H9 (cell line): ENCODE data around the gene PRUNE1. TPM values are rescaled to one million over a fixed set of nuclear protein-coding genes. Genes with fewer than 3 reads are reported as not detected.

Source experiments
- DNase-seq: peaks from one replicate; pipeline ENCODE4 v3.0.0-alpha.2; 2017
- H2AFZ ChIP-seq: one replicate; pipeline ENCODE4 v1.6.1; 2013; ENCODE audit warnings: mild to moderate bottlenecking, low read length, control low read depth, moderate library complexity
- H2AK5ac ChIP-seq: 2 replicates; pipeline ENCODE4 v1.6.1; 2013; ENCODE audit warnings: low read length, control low read depth, mixed read lengths; ENCODE audit not compliant: insufficient read length
- H2BK120ac ChIP-seq: one replicate; pipeline ENCODE4 v1.6.1; 2013; ENCODE audit warnings: low read depth, mild to moderate bottlenecking, low read length, control low read depth, inconsistent platforms; ENCODE audit not compliant: poor library complexity, severe bottlenecking
- H2BK12ac ChIP-seq: 2 replicates; pipeline ENCODE4 v1.6.1; 2013; ENCODE audit warnings: low read length, control low read depth, mixed read lengths, low read depth; ENCODE audit not compliant: insufficient read length
- H2BK15ac ChIP-seq: 2 replicates; pipeline ENCODE4 v1.6.1; 2013; ENCODE audit warnings: low read depth, low read length, control low read depth
- H2BK20ac ChIP-seq: one replicate; pipeline ENCODE4 v1.6.1; 2013; ENCODE audit warnings: low read depth, mild to moderate bottlenecking, low read length, control low read depth, inconsistent platforms; ENCODE audit not compliant: poor library complexity, severe bottlenecking
- H2BK5ac ChIP-seq: 2 replicates; pipeline ENCODE4 v1.6.1; 2013; ENCODE audit warnings: low read length, control low read depth, mixed read lengths; ENCODE audit not compliant: insufficient read length
- H3K14ac ChIP-seq: 2 replicates; pipeline ENCODE4 v1.6.1; 2013; ENCODE audit warnings: low read length, control low read depth; ENCODE audit not compliant: insufficient read depth
- H3K18ac ChIP-seq: 2 replicates; pipeline ENCODE4 v1.6.1; 2013; ENCODE audit warnings: low read depth, mild to moderate bottlenecking, mixed read lengths, low read length, control low read depth; ENCODE audit not compliant: insufficient read length
- H3K23ac ChIP-seq: 2 replicates; pipeline ENCODE4 v1.6.1; 2013; ENCODE audit warnings: low read length, control low read depth, mixed read lengths, low read depth; ENCODE audit not compliant: insufficient read length
- H3K23me2 ChIP-seq: 2 replicates; pipeline ENCODE4 v1.6.1; 2013; ENCODE audit warnings: low read depth, mild to moderate bottlenecking, mixed read lengths, low read length, control low read depth; ENCODE audit not compliant: insufficient read length, poor library complexity, severe bottlenecking
- H3K27ac ChIP-seq: 2 replicates; pipeline ENCODE4 v1.5.1; 2013; ENCODE audit warnings: low read length, control low read depth, mixed read lengths, low read depth; ENCODE audit not compliant: insufficient read length
- H3K27me3 ChIP-seq: 2 replicates; pipeline ENCODE4 v1.6.1; 2013; ENCODE audit warnings: low read length, control low read depth, inconsistent platforms; ENCODE audit not compliant: insufficient read depth
- H3K4ac ChIP-seq: 2 replicates; pipeline ENCODE4 v1.6.1; 2013; ENCODE audit warnings: low read depth, mild to moderate bottlenecking, control low read depth, inconsistent platforms, low read length, moderate library complexity
- H3K4me1 ChIP-seq: 2 replicates; pipeline ENCODE4 v1.6.1; 2013; ENCODE audit warnings: low read length, control low read depth, inconsistent platforms; ENCODE audit not compliant: insufficient read depth
- H3K4me2 ChIP-seq: 2 replicates; pipeline ENCODE4 v1.6.1; 2013; ENCODE audit warnings: low read length, control low read depth, mixed read lengths; ENCODE audit not compliant: insufficient read length, insufficient read depth
- H3K56ac ChIP-seq: 2 replicates; pipeline ENCODE4 v1.6.1; 2013; ENCODE audit warnings: low read depth, mild to moderate bottlenecking, mixed read lengths, low read length, control low read depth; ENCODE audit not compliant: insufficient read length
- H3K79me1 ChIP-seq: 2 replicates; pipeline ENCODE4 v1.6.1; 2013; ENCODE audit warnings: low read depth, mild to moderate bottlenecking, moderate library complexity, low read length, control low read depth, inconsistent platforms; ENCODE audit not compliant: insufficient read depth, poor library complexity, severe bottlenecking
- H3K79me2 ChIP-seq: 2 replicates; pipeline ENCODE4 v1.6.1; 2013; ENCODE audit warnings: low read length, control low read depth, inconsistent platforms; ENCODE audit not compliant: insufficient read depth
- H3K9ac ChIP-seq: 2 replicates; pipeline ENCODE4 v1.6.1; 2013; ENCODE audit warnings: low read length, control low read depth, mixed read lengths; ENCODE audit not compliant: insufficient read length; ENCODE audit errors: extremely low read depth
- H3K9me3 ChIP-seq: one replicate; pipeline ENCODE4 v1.6.1; 2013; ENCODE audit warnings: low read depth, low read length, inconsistent platforms; ENCODE audit not compliant: control insufficient read depth
- H3T11ph ChIP-seq: one replicate; pipeline ENCODE4 v1.6.1; 2013; ENCODE audit warnings: mild to moderate bottlenecking, low read length, control low read depth, inconsistent platforms
- H4K20me1 ChIP-seq: one replicate; pipeline ENCODE4 v1.6.1; 2013; ENCODE audit not compliant: control insufficient read depth, insufficient read length, insufficient read depth
- H4K5ac ChIP-seq: 2 replicates; pipeline ENCODE4 v1.6.1; 2013; ENCODE audit warnings: low read depth, mild to moderate bottlenecking, mixed read lengths, low read length, control low read depth; ENCODE audit not compliant: insufficient read length
- H4K8ac ChIP-seq: replicated peaks from 2 replicates; pipeline ENCODE4 v1.6.1; 2013; ENCODE audit warnings: low read length, control low read depth, mixed read lengths, low read depth; ENCODE audit not compliant: insufficient read length
- H4K91ac ChIP-seq: 2 replicates; pipeline ENCODE4 v1.6.1; 2013; ENCODE audit warnings: low read depth, mild to moderate bottlenecking, moderate library complexity, mixed read lengths, low read length, control low read depth; ENCODE audit not compliant: insufficient read length
- H3K27ac Mint-ChIP-seq, 3 experiments: 2 replicates in 2 of 3; 3 replicates in 1 of 3; pipeline ENCODE4 v1.8.0; 2020 to 2021; ENCODE audit warnings: mixed read lengths in 3 of 3, mild to moderate bottlenecking in 1 of 3, moderate library complexity in 1 of 3
- H3K27me3 Mint-ChIP-seq: 2 replicates; pipeline ENCODE4 v1.8.0; 2021; ENCODE audit warnings: low read depth, mild to moderate bottlenecking, moderate library complexity, mixed read lengths
- H3K36me3 Mint-ChIP-seq, 3 experiments: 2 replicates in 2 of 3; 3 replicates in 1 of 3; pipeline ENCODE4 v1.8.0; 2020 to 2021; ENCODE audit warnings: low read depth in 3 of 3, mixed read lengths in 3 of 3; ENCODE audit not compliant: insufficient read depth in 1 of 3
- H3K4me1 Mint-ChIP-seq, 2 experiments: 2 replicates each; pipeline ENCODE4 v1.8.0; 2020; ENCODE audit warnings: mixed read lengths in 2 of 2
- H3K4me3 Mint-ChIP-seq, 2 experiments: 2 replicates in 1 of 2; 3 replicates in 1 of 2; pipeline ENCODE4 v1.8.0; 2020 to 2021; ENCODE audit warnings: mild to moderate bottlenecking in 2 of 2, mixed read lengths in 2 of 2, moderate library complexity in 1 of 2
- H3K9me3 Mint-ChIP-seq, 2 experiments: 2 replicates in 1 of 2; 3 replicates in 1 of 2; pipeline ENCODE4 v1.8.0; 2020; ENCODE audit warnings: mild to moderate bottlenecking in 2 of 2, mixed read lengths in 2 of 2, moderate library complexity in 1 of 2
- CTCF ChIP-seq: fragments of 200-600 bp; sonication (generic); conservative IDR thresholded peaks from 3 replicates; pipeline ENCODE4 v1.8.0; 2021; ENCODE audit warnings: antibody characterized with exemption, mild to moderate bottlenecking
- whole genome bisulfite sequencing: extraction: QIAGEN DNeasy Blood & Tissue Kit; methylation state at CpG from one replicate; pipeline ENCODE4 v1.1.7; 2013; ENCODE audit warnings: missing lambda C conversion rate, low lambda C conversion rate, mixed read lengths; ENCODE audit not compliant: insufficient read length; ENCODE audit errors: extremely low coverage; 5-methylcytosine and 5-hydroxymethylcytosine counted together
- total RNA-seq: library from RNA; stranded (reverse); gene quantifications from 2 replicates; pipeline ENCODE4 v1.2.1, GENCODE V29; 2021

The PRUNE1 gene
- total RNA-seq, 1 experiment from 2014 or later, result 22.3 TPM

DNA sequence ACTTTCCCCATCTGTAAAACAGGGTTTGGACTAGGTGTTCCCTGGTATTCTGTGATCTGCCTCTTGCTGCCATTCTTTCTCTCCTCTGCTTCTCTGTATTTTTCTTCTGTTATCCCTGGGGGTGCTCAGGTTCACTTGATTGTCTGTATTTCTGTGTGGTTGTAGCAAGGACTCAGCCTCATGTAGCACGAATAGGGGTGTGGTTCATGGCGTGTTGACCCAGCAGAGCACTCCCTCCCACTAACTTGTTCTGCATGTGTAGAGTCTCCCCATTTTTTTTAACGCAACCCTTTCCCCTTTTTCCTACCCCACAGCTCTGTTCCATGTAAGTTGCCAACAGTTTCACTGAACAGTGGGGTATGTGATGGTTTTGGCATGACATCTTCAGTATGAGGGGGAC is 26.9 kb downstream of the PRUNE1 start:
- no peak overlapping the region for H2BK15ac ChIP-seq
- H3K4ac ChIP-seq, result no peak overlapping the region
- H3K27me3 Mint-ChIP-seq, result no peaks in the 10 kb centered on the region; the same call in 1 of the 2 replicates
- peaks cover 17 to 21% of the 10 kb centered on the region in 2 experiments for H3K4me1 Mint-ChIP-seq
- WGBS, result no CpG with 5 or more reads among the region's 3 CpGs
- no peaks in the 10 kb centered on the region for H3K9me3 ChIP-seq
- no peaks in the 10 kb centered on the region for H4K20me1 ChIP-seq
- no peak overlapping the region for H3T11ph ChIP-seq
- H3K9me3 Mint-ChIP-seq, result no peaks in the 10 kb centered on the region
- no peaks in the 10 kb centered on the region for H3K27me3 ChIP-seq
- no peak overlapping the region for H2BK120ac ChIP-seq
- no peak for DNase-seq
- H3K14ac ChIP-seq, result no peak overlapping the region
- H4K8ac ChIP-seq, result no peak overlapping the region
- H2BK5ac ChIP-seq, result peak overlapping the region; percentile 67
- no peak overlapping the region for H3K23ac ChIP-seq
- H3K9ac ChIP-seq, result no peak overlapping the region
- H2BK20ac ChIP-seq, result no peak overlapping the region
- H2AFZ ChIP-seq, result no peak overlapping the region
- H4K5ac ChIP-seq, result no peak overlapping the region
- no peak overlapping the region for H2AK5ac ChIP-seq
- H3K36me3 Mint-ChIP-seq, result peaks cover 13 to 35% (median 20%) of the 10 kb centered on the region in 3 experiments
- H2BK12ac ChIP-seq, result no peak overlapping the region
- no peak overlapping the region for H3K18ac ChIP-seq
- no peak overlapping the region for H3K27ac ChIP-seq
- TF ChIP-seq CTCF, result no peak
- no peak overlapping the region for H4K91ac ChIP-seq
- no peaks in the 10 kb centered on the region; the same call in 1 of the 2 replicates for H3K4me1 ChIP-seq
- H3K4me3 Mint-ChIP-seq, result no peak overlapping the region
- no peak overlapping the region for H3K56ac ChIP-seq
- no peaks in the 10 kb centered on the region for H3K79me1 ChIP-seq
- H3K27ac Mint-ChIP-seq, result peak overlapping the region in 1 of 3 experiments; percentile 20; a peak in 1 of 7 replicates
- H3K4me2 ChIP-seq, result no peak overlapping the region
- H3K79me2 ChIP-seq, result no peaks in the 10 kb centered on the region
- H3K23me2 ChIP-seq, result no peaks in the 10 kb centered on the region
